GM10248 (cell line): ENCODE data around the gene PFN4.
"Not testable (repeated sequence)": the region's sequence is repeated elsewhere in the genome, so short reads cannot be mapped to it uniquely, and the experiment has no call there.

Source experiments
- CTCF ChIA-PET: fragments of 300-600 bp; sonication (Branson Sonifier 250); formaldehyde crosslinking; extraction: SDS; loops from one replicate; lab custom pipeline; 2021; ENCODE audit warnings: antibody characterized with exemption; lab: Yijun Ruan, JAX
- POLR2A ChIA-PET: fragments of 350-650 bp; sonication (Branson Sonifier 250); formaldehyde crosslinking; extraction: SDS; loops from one replicate; lab custom pipeline; 2020; ENCODE audit warnings: antibody characterized with exemption; lab: Yijun Ruan, JAX
- DNase-seq: peaks from one replicate; pipeline ENCODE4 v3.0.0; 2012; ENCODE audit errors: extremely low spot score
- TF ChIP-seq, protein P1 (sequence below): IDR thresholded peaks from 2 replicates; pipeline ENCODE4 v1.5.1; 2012; ENCODE audit warnings: mild to moderate bottlenecking, low read depth; ENCODE audit errors: extremely low read depth, missing control alignments, control extremely low read depth

The PFN4 gene

DNA sequence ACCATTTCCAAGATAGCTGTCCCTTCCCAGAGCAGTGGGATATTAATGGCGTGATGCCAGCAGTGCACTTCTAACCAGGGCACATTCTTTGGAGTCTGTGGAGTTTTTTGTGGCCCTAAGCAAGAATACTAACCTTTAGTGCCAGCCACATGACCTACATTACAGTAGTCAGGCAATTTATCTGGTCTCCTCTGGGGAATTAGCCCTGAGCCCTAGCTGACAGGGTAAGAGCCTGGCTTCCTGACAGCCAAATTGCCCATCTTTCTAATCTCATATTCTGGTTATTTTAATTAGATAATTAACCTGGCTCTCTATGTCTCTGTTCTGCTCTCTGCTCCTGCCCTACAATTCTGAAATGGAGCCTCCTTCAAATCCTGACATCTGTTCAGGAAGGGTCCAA, 5.2 kb downstream of the PFN4 start:
- TF ChIP-seq, protein P1, sequence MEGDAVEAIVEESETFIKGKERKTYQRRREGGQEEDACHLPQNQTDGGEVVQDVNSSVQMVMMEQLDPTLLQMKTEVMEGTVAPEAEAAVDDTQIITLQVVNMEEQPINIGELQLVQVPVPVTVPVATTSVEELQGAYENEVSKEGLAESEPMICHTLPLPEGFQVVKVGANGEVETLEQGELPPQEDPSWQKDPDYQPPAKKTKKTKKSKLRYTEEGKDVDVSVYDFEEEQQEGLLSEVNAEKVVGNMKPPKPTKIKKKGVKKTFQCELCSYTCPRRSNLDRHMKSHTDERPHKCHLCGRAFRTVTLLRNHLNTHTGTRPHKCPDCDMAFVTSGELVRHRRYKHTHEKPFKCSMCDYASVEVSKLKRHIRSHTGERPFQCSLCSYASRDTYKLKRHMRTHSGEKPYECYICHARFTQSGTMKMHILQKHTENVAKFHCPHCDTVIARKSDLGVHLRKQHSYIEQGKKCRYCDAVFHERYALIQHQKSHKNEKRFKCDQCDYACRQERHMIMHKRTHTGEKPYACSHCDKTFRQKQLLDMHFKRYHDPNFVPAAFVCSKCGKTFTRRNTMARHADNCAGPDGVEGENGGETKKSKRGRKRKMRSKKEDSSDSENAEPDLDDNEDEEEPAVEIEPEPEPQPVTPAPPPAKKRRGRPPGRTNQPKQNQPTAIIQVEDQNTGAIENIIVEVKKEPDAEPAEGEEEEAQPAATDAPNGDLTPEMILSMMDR: no peak
- DNase-seq: no peak
- POLR2A ChIA-PET: no interaction called here
- CTCF ChIA-PET: interaction anchor here (1.1 to 2.3 kb wide), 3 partner anchors 13 to 34 kb away, joined by 3 to 12 read pairs (median 4); partner anchors contain the start of gene TP53I3

DNA sequence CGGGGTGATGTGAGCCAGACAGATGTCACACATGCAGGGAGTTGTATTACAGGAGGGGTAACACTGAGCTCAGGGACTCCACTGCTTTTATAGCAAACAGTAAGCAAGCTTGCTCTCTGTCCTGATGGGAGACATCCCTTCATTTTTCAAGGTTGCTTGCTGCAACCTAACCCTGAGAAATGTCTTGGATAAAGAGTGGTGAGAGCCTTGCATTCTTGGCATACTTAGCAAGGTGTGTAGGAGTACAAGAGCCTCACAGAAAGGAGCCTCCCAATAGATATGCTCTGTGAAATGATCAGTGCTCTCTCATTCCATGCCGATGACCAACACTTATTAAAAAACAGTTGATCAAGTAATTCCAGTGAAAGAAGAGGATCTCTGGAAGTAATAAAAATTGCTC, 8.1 kb downstream of the PFN4 start:
- no peak for DNase-seq

DNA sequence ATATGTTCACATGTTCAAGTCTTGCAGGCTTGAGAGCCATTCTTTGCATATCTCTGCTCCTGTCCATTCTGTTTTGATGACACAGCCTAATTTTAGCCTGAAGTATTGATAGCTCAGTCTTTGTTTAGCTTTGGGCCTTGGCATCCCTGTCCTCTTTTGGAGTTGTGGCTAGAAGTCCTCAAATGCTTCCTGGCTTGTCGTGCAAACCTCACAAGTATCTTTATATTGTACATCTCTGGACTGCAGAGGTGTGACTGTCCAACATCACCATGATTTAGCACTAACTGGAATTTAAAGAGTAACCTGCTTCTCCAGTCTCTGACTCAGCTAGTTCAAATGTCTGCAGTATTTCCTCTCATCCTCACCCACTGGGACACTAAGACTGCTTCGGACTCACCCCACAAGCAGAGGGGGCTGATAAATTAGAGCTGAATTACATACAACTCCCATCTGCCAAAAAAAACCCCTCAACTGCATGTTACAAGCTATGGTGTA, 11.7 kb downstream of the PFN4 start:
- ChIA-PET POLR2A (no interaction called here), CTCF (interaction anchor here (0.6 to 3.2 kb wide), 6 partner anchors 10 to 298 kb away, joined by 3 to 13 read pairs (median 8); partner anchors contain the start of gene TP53I3)
- DNase-seq: no peak
- TF ChIP-seq, protein P1: no peak

More for the DNA sequence above, 8.1 kb downstream of the PFN4 start:
- TF ChIP-seq, protein P1: no peak
- ChIA-PET POLR2A (no interaction called here), CTCF (interaction anchor here (1.2 to 1.5 kb wide), 2 partner anchors 30 to 31 kb away, joined by 3 to 4 read pairs; no protein-coding TSS in a partner anchor)

DNA sequence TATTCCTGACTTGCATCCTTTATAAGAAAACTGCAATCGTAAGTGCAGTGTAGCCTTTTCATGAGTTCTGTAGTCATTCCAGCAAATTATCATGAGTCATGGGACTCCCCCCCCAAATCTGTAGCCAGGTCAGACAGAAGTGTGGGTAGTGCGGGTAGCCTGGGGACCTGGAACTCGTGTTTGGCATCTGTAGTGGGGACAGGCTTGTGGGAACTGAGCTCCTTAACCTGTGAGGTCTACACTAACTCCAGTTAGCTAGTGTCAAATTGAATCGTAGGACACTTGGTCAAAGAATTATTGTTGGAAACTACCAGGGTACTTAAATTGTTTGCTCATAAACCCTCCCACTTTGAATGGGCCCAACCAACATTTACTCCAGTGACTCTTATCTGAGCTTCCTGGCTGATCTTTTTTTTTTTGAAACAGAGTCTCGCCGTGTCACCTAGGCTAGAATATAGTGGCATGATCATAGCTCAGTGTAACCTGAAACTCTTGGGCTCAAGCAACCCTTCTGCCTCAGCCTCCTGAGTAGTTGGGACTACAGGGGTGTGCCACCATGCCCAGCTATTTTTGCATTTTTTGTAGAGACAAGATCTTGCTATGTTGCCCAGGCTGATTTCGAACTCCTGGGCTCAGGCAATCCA, 12.4 kb downstream of the PFN4 start:
- POLR2A ChIA-PET: no interaction called here
- TF ChIP-seq, protein P1: no peak
- DNase-seq: no peak
- CTCF ChIA-PET: interaction anchor here (1.9 to 3.2 kb wide), 4 partner anchors 11 to 26 kb away, joined by 6 to 13 read pairs (median 10); partner anchors contain the start of gene TP53I3

DNA sequence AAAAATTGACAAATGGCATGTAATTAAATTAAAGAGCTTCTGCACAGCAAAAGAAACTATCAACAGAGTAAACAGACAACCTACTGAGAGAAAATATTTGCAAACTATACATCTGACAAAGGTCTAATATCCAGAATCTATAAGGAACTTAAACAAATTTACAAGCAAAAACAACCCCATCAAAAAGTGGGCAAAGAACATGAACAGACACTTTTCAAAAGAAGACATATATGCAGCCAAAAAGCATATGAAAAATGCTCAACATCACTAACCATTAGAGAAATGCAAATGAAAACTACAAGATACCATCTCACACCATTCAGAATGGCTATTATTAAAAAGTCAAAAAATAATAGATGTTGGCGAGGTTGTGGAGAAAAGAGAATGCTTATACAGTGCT, 13.7 kb downstream of the PFN4 start:
- ChIA-PET CTCF (interaction anchor here (2.2 to 3.2 kb wide), 3 partner anchors 12 to 25 kb away, joined by 9 to 13 read pairs (median 10); partner anchors contain the start of gene TP53I3), POLR2A (interaction anchor here (0.6 kb wide), 1 partner anchor 32 kb away, joined by 7 read pairs; no protein-coding TSS in a partner anchor)
- not testable (repeated sequence) for DNase-seq

DNA sequence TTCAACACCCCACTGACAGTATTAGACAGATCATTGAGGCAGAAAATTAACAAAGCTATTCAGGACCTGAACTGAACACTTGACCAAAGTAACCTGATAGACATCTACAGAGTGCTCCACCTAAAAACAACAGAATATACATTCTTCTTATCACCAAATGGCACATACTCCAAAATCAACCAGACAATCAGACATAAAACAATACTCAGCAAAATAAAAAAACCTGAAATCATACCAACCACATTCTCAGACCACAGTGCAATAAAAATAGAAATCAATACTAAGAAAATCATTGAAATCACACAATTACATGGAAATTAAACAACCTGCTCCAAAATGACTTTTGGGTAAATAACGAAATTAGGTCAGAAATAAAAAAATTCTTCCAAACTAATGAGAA, 15.8 kb downstream of the PFN4 start:
- TF ChIP-seq, protein P1: no peak
- DNase-seq: no peak
- ChIA-PET POLR2A (no interaction called here), CTCF (interaction anchor here (3.1 kb wide), 1 partner anchor 23 kb away, joined by 10 read pairs; the partner anchor contains the start of gene TP53I3)

DNA sequence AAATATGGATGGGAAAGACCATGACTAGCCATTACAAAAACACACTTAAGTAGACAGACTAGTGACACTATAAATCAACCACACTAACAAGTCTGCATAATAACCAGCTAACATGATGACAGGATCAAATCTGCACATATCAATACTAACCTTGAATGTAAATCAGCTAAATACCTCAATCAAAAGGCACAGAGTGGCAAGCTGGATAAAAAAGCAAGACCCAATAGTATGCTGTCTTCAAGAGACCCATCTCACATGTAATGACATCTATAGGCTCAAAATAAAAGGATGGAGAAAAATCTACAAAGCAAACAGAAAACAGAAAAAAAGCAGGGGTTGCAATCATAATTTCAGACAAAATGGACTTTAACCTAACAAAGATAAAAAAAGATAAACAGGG, 16.3 kb downstream of the PFN4 start:
- ChIA-PET POLR2A (no interaction called here), CTCF (no interaction called here)
- DNase-seq: no peak
- TF ChIP-seq, protein P1: no peak
